Right atrium auricular region (tissue), 2 donors: ENCODE measurements around the gene C5orf63. TPM values are rescaled to one million over a fixed set of nuclear protein-coding genes. Genes with fewer than 3 reads are reported as not detected.

ENCODE experiments used
- DNase-seq: peaks from one replicate; pipeline ENCODE4 v3.0.0-alpha.2; 2019; ENCODE audit warnings: low spot score
- H3K27ac ChIP-seq, 2 donors: fragments of 200-600 bp; sonication (generic); 1 replicate in 1 of 2; 2 replicates in 1 of 2; pipeline ENCODE4 v1.5.1; 2016 to 2019
- H3K27me3 ChIP-seq, 2 donors: fragments of 200-600 bp; sonication (generic); one replicate each; pipeline versions ENCODE4 v1.5.1 to v1.6.0; 2017 to 2019
- H3K36me3 ChIP-seq: fragments of 200-600 bp; sonication (generic); one replicate; pipeline ENCODE4 v1.5.1; 2016
- H3K4me1 ChIP-seq, 2 donors: fragments of 200-600 bp; sonication (generic); one replicate each; pipeline versions ENCODE4 v1.5.1 to v1.6.0; 2017 to 2019
- H3K4me3 ChIP-seq, 2 donors: fragments of 200-600 bp; sonication (generic); 1 replicate in 1 of 2; 2 replicates in 1 of 2; pipeline ENCODE4 v1.5.1; 2017 to 2019; ENCODE audit warnings: mild to moderate bottlenecking in 1 of 2, moderate library complexity in 1 of 2
- H3K9me3 ChIP-seq, 2 donors: fragments of 200-600 bp; sonication (generic); one replicate each; pipeline ENCODE4 v1.5.1; 2019
- CTCF ChIP-seq, 2 donors: fragments of 200-600 bp; sonication (generic); IDR thresholded peaks; one replicate each; pipeline ENCODE4 v1.5.1; 2019; ENCODE audit warnings: antibody characterized with exemption in 2 of 2
- total RNA-seq, 2 donors: library from RNA; depleted of rRNA; stranded (reverse); fragments of >200 nt; gene quantifications; one replicate each; pipeline ENCODE4 v1.1.0, GENCODE V29; 2016

Gene C5orf63
- total RNA-seq, 2 donors from 2014 or later, result 1.7 to 2.8 TPM

- no peak for TF ChIP-seq CTCF (IDR thresholded peaks at IDR 0.05)
- Histone ChIP-seq H3K4me3 (no peak overlapping the region), H3K9me3 (no peaks in the 10 kb centered on the region), H3K27ac (no peak overlapping the region), H3K4me1 (peaks cover 0 to 37% of the 10 kb centered on the region in 2 donors), H3K27me3 (no peaks in the 10 kb centered on the region), H3K36me3 (no peaks in the 10 kb centered on the region)
- no peak for DNase-seq
Observed at GRCh38 chr5:127014573-127014972, 58.7 kb downstream of the C5orf63 start.

- no peaks in the 10 kb centered on the region for H3K27me3 ChIP-seq
- peaks cover 0 to 44% of the 10 kb centered on the region in 2 donors for H3K4me1 ChIP-seq
Observed at GRCh38 chr5:127013407-127013806, 59.9 kb downstream of the C5orf63 start.

GRCh38 chr5:127012916-127013315, 60.4 kb downstream of the C5orf63 start:
- Histone ChIP-seq H3K27me3 (no peaks in the 10 kb centered on the region), H3K4me1 (peaks cover 0 to 49% of the 10 kb centered on the region in 2 donors), H3K9me3 (no peaks in the 10 kb centered on the region), H3K27ac (no peak overlapping the region), H3K36me3 (no peaks in the 10 kb centered on the region), H3K4me3 (no peak overlapping the region)
- DNase-seq, result no peak
- TF ChIP-seq CTCF (IDR thresholded peaks at IDR 0.05), result no peak

More at GRCh38 chr5:127013407-127013806, 59.9 kb downstream of the C5orf63 start:
- DNase-seq, result no peak
- Histone ChIP-seq H3K4me3 (no peak overlapping the region), H3K27ac (no peak overlapping the region), H3K36me3 (no peaks in the 10 kb centered on the region), H3K9me3 (no peaks in the 10 kb centered on the region)
- TF ChIP-seq CTCF (IDR thresholded peaks at IDR 0.05), result no peak

- H3K4me3 ChIP-seq, result no peak overlapping the region
- H3K27ac ChIP-seq, result peak overlapping the region in 1 of 2 donors; percentile 4
- H3K9me3 ChIP-seq, result no peaks in the 10 kb centered on the region
- H3K27me3 ChIP-seq, result no peaks in the 10 kb centered on the region
- no peaks in the 10 kb centered on the region for H3K36me3 ChIP-seq
- DNase-seq, result no peak
- H3K4me1 ChIP-seq, result peaks cover 0 to 54% of the 10 kb centered on the region in 2 donors
- no peak for TF ChIP-seq CTCF (IDR thresholded peaks at IDR 0.05)
Observed at GRCh38 chr5:127011961-127012644, 61.2 kb downstream of the C5orf63 start.

- no peak for DNase-seq
- Histone ChIP-seq H3K4me3 (no peak overlapping the region), H3K4me1 (peaks cover 0 to 54% of the 10 kb centered on the region in 2 donors), H3K36me3 (no peaks in the 10 kb centered on the region), H3K9me3 (no peaks in the 10 kb centered on the region), H3K27ac (no peak overlapping the region), H3K27me3 (no peaks in the 10 kb centered on the region)
- TF ChIP-seq CTCF (IDR thresholded peaks at IDR 0.05), result no peak
Observed at GRCh38 chr5:127011153-127011552, 62.1 kb downstream of the C5orf63 start.

GRCh38 chr5:127010362-127010761, 62.9 kb downstream of the C5orf63 start:
- Histone ChIP-seq H3K4me3 (no peak overlapping the region), H3K27me3 (no peaks in the 10 kb centered on the region), H3K9me3 (no peaks in the 10 kb centered on the region), H3K27ac (no peak overlapping the region), H3K4me1 (peaks cover 0 to 54% of the 10 kb centered on the region in 2 donors), H3K36me3 (no peaks in the 10 kb centered on the region)
- TF ChIP-seq CTCF (IDR thresholded peaks at IDR 0.05), result no peak
- no peak for DNase-seq
